ENCODE measurements around the gene PAIP2.

Gene PAIP2

DNA sequence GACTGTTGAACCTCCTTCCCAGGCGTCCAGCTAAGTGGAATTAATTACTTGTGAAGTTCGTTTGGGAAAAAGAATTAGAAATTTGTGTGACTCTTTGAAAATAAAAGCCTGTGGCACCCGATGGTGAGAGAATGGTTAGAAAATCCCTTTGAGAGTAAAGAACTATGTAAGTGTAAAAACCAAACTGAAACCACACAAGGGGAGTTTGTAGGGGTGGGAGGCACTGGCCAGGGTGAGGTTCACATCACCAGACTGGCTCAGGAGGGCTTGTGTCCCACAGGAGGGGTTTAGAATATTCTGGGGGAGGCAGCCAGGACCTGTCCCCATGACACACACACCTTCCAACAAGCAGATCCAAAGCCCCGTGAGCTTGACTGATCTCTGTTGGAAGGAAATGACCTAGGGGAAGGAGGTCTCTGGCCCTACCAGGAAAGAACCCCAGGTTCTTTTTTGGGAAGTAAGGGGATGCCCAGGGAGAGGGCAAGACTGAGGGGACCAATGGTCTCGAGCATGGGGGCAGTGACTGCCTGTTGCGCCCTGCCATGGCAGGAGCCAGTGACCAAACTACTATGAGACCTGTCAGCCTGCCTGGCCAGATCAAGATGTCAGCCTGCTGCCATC lies 58.0 kb downstream of the PAIP2 start:
- TF ChIP-seq CTCF (IDR thresholded peaks at IDR 0.05; ENCODE audit: insufficient read depth, low read depth, low read length, missing control alignments): no peak
- DNase-seq (ENCODE audit: low read depth): peak; percentile 86
- H3K4me3 ChIP-seq (ENCODE audit: low read depth, low read length): peak overlapping the region; percentile 49

DNA sequence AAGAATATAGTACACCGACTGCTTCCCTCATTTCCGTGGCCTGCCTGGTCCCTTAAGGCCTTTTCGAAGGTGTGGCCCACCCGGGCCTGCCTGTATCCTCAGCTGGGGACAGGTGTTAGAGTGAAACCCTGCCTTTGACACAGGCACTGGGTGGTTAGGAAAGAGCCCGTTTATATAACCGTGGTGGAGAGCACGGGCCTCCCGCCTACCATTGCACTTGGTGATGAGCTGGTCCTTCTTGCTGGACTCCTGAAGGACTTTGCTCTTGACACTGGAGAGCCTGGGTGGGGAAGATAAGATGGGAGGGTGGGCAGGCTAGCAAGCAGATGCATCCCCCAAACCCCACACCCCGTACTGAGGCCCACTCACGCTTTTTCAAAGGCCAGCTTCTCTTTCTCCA lies 59.9 kb downstream of the PAIP2 start:
- TF ChIP-seq CTCF (IDR thresholded peaks at IDR 0.05; ENCODE audit: insufficient read depth, low read depth, low read length, missing control alignments): no peak
- H3K4me3 ChIP-seq (ENCODE audit: low read depth, low read length): no peak overlapping the region
- no peak for DNase-seq (ENCODE audit: low read depth)

- peak; percentile 52 for TF ChIP-seq CTCF (IDR thresholded peaks at IDR 0.05; ENCODE audit: insufficient read depth, low read depth, low read length, missing control alignments)
- peak overlapping the region; percentile 75 for H3K4me3 ChIP-seq (ENCODE audit: low read depth, low read length)
- DNase-seq (ENCODE audit: low read depth): peak; percentile 55
Observed at GRCh38 chr5:139402561-139403158, 61.0 kb downstream of the PAIP2 start.

- no peak for TF ChIP-seq CTCF (IDR thresholded peaks at IDR 0.05; ENCODE audit: insufficient read depth, low read depth, low read length, missing control alignments)
- no peak for DNase-seq (ENCODE audit: low read depth)
- peak overlapping the region; percentile 75 for H3K4me3 ChIP-seq (ENCODE audit: low read depth, low read length)
Observed at GRCh38 chr5:139403418-139403786, 61.7 kb downstream of the PAIP2 start.

- no peak for TF ChIP-seq CTCF (IDR thresholded peaks at IDR 0.05; ENCODE audit: insufficient read depth, low read depth, low read length, missing control alignments)
- peak within 1 kb of the TSS; percentile 75 for H3K4me3 ChIP-seq (ENCODE audit: low read depth, low read length)
- DNase-seq (ENCODE audit: low read depth): peak; percentile 98
Observed at GRCh38 chr5:139403787-139404483, 62.3 kb downstream of the PAIP2 start, which contains the start of gene SPATA24. Gene SPATA24 (minus strand): TSS chr5:139404089. CDS start chr5:139404060, 29 bp downstream.

GRCh38 chr5:139404484-139404840 lies 62.8 kb downstream of the PAIP2 start:
- DNase-seq (ENCODE audit: low read depth): no peak
- TF ChIP-seq CTCF (IDR thresholded peaks at IDR 0.05; ENCODE audit: insufficient read depth, low read depth, low read length, missing control alignments): no peak
- H3K4me3 ChIP-seq (ENCODE audit: low read depth, low read length): peak overlapping the region; percentile 75
